GM12878 (cell line): ENCODE data around the gene PLA2G6. TPM values are rescaled to one million over a fixed set of nuclear protein-coding genes. Genes with fewer than 3 reads are reported as not detected.

ENCODE experiments used
- ATAC-seq: fragments of 200-7000 bp; cut with Tn5 transposase; 3 replicates; pipeline ENCODE4 v1.9.1; 2020; ENCODE audit warnings: mild to moderate bottlenecking, moderate library complexity
- BruUV-seq: library from RNA; stranded (reverse); fragments of 400-500 nt; replicated peaks from 2 replicates; lab custom pipeline; 2021; lab: Mats Ljungman, UMichigan
- CTCF ChIA-PET: fragments of 300-600 bp; sonication (Branson Sonifier 250); formaldehyde crosslinking; extraction: SDS; loops from one replicate; lab custom pipeline; 2021; ENCODE audit warnings: inconsistent platforms; lab: Yijun Ruan, JAX
- POLR2A ChIA-PET: fragments of 350-600 bp; formaldehyde crosslinking; extraction: SDS; loops from one replicate; lab custom pipeline; 2021; ENCODE audit warnings: inconsistent platforms; lab: Charles Lee
- RAD21 ChIA-PET: fragments of 300-600 bp; sonication (Branson Sonifier 250); formaldehyde crosslinking; loops from one replicate; lab custom pipeline; 2023; ENCODE audit warnings: antibody characterized with exemption; ENCODE audit not compliant: unreplicated experiment; lab: Charles Lee
- SMC1A ChIA-PET: fragments of 300-600 bp; sonication (Branson Sonifier 250); formaldehyde crosslinking; loops from one replicate; lab custom pipeline; 2023; ENCODE audit not compliant: unreplicated experiment, uncharacterized antibody; lab: Charles Lee
- DNase-seq: peaks from one replicate; pipeline ENCODE4 v3.0.0-alpha.2; 2011; ENCODE audit warnings: low read depth, low spot score
- FAIRE-seq: peaks from 3 replicates; lab custom pipeline; 2011; peaks lifted over from hg19 to GRCh38; lab: Jason Lieb, UNC
- H2AFZ ChIP-seq: 2 replicates; pipeline ENCODE4 v1.6.0; 2011; ENCODE audit warnings: low read depth, low read length, control low read depth; ENCODE audit not compliant: control insufficient read depth
- H3K27ac ChIP-seq: 2 replicates; pipeline ENCODE4 v1.5.1; 2011; ENCODE audit warnings: control low read depth; ENCODE audit not compliant: control insufficient read depth, insufficient read depth
- H3K27me3 ChIP-seq, 2 experiments: replicated peaks in 1 of 2; 2 replicates each; pipeline versions ENCODE4 v1.6.0 to v1.6.1; 2011; ENCODE audit warnings: low read length in 1 of 2; ENCODE audit not compliant: control insufficient read depth in 2 of 2, insufficient read depth in 2 of 2
- H3K36me3 ChIP-seq, 2 experiments: 2 replicates each; pipeline ENCODE4 v1.5.1; 2011; ENCODE audit warnings: low read length in 1 of 2; ENCODE audit not compliant: control insufficient read depth in 2 of 2, insufficient read depth in 2 of 2
- H3K4me1 ChIP-seq: 2 replicates; pipeline ENCODE4 v1.6.1; 2011; ENCODE audit warnings: mild to moderate bottlenecking, low read length, moderate library complexity, mixed read lengths; ENCODE audit not compliant: control insufficient read depth, insufficient read depth
- H3K4me2 ChIP-seq: 2 replicates; pipeline ENCODE4 v1.6.0; 2011; ENCODE audit warnings: control low read depth; ENCODE audit not compliant: control insufficient read depth, insufficient read depth
- H3K4me3 ChIP-seq: fragments of 200-600 bp; sonication (generic); 2 replicates; pipeline ENCODE4 v1.5.1; 2016
- H3K79me2 ChIP-seq: 2 replicates; pipeline ENCODE4 v1.6.0; 2011; ENCODE audit warnings: low read length; ENCODE audit not compliant: control insufficient read depth, insufficient read depth
- H3K9ac ChIP-seq: 2 replicates; pipeline ENCODE4 v1.8.0; 2011; ENCODE audit warnings: low read length, control low read depth, mixed read lengths; ENCODE audit not compliant: control insufficient read depth, insufficient read depth
- H3K9me3 ChIP-seq: replicated peaks from 3 replicates; pipeline ENCODE4 v1.5.1; 2011; ENCODE audit warnings: mild to moderate bottlenecking, low read length; ENCODE audit not compliant: control insufficient read depth, insufficient read depth
- H4K20me1 ChIP-seq: 2 replicates; pipeline ENCODE4 v1.6.0; 2011; ENCODE audit not compliant: control insufficient read depth, insufficient read depth
- CUX1 ChIP-seq: IDR thresholded peaks from 2 replicates; pipeline ENCODE4 v1.6.1; 2012; ENCODE audit warnings: improper control_type of control experiment, low read depth, low read length; ENCODE audit not compliant: insufficient replicate concordance
- HDGF ChIP-seq: fragments of 450-650 bp; IDR thresholded peaks from 2 replicates; pipeline ENCODE4 v1.6.1; 2016; ENCODE audit warnings: antibody characterized with exemption
- IKZF2 ChIP-seq, 2 experiments: fragments of 450-650 bp; IDR thresholded peaks; 2 replicates each; pipeline ENCODE4 v1.6.1; 2017; ENCODE audit warnings: mild to moderate bottlenecking in 2 of 2, moderate library complexity in 2 of 2
- RCOR1 ChIP-seq: conservative IDR thresholded peaks from 2 replicates; pipeline ENCODE4 v1.6.1; 2012; ENCODE audit warnings: low read depth, low read length, improper control_type of control experiment
- SIN3A ChIP-seq: IDR thresholded peaks from 2 replicates; pipeline ENCODE4 v1.6.1; 2012; ENCODE audit warnings: low read depth, low read length, improper control_type of control experiment
- SMAD1 ChIP-seq: fragments of 450-650 bp; IDR thresholded peaks from 2 replicates; pipeline ENCODE4 v1.6.1; 2018; ENCODE audit warnings: mild to moderate bottlenecking, low read depth; ENCODE audit not compliant: partially characterized antibody
- ZNF24 ChIP-seq: fragments of 450-650 bp; IDR thresholded peaks from 2 replicates; pipeline ENCODE4 v1.6.1; 2017; ENCODE audit warnings: antibody characterized with exemption, mild to moderate bottlenecking
- WGBS: methylation state at CpG from one replicate; pipeline ENCODE4 v1.1.6; 2016; ENCODE audit warnings: low lambda C conversion rate; ENCODE audit not compliant: insufficient replicate concordance, insufficient coverage; ENCODE audit errors: missing lambda C conversion rate; 5-methylcytosine and 5-hydroxymethylcytosine counted together
- in situ Hi-C: fragments of 300-500 bp; cut with MboI; formaldehyde crosslinking; loops from 9 replicates; pipeline ENCODE4 v1.14.3; 2018; ENCODE audit warnings: mixed read lengths
- intact Hi-C: fragments of 100-400 bp; cut with micrococcal nuclease; formaldehyde crosslinking; loops from one replicate; pipeline ENCODE4 v1.14.2; 2022; ENCODE audit not compliant: unreplicated experiment
- polyA plus RNA-seq, 11 experiments: library from polyadenylated mRNA; depleted of rRNA in 4 of 11; unstranded in 6 of 11; stranded (reverse) in 5 of 11; fragments of >200 nt; fragmentation: Nextera tagmentation in 4 of 11; fragmentation: Illumina TruSeq in 1 of 11; extraction: Ambion mirVana in 4 of 11; extraction: Trizol in 1 of 11; gene quantifications; 1 replicate in 1 of 11; 2 replicates in 10 of 11; pipeline versions ENCODE4 v1.2.1 to v1.2.3, GENCODE V29; 2011 to 2016; ENCODE audit warnings: inconsistent platforms in 2 of 11, missing spikeins in 2 of 11, low read depth in 1 of 11
- total RNA-seq, 4 experiments: library from RNA; depleted of rRNA in 3 of 4; stranded (reverse); fragments of >200 nt in 3 of 4; fragmentation: Illumina TruSeq in 1 of 4; extraction: Trizol in 1 of 4; gene quantifications; 2 replicates each; pipeline versions ENCODE4 v1.2.1 to v1.2.3, GENCODE V29; 2013 to 2021
- TF ChIP-seq, protein P1 (sequence below): fragments of 450-650 bp; IDR thresholded peaks from 2 replicates; pipeline ENCODE4 v1.6.1; 2018; ENCODE audit warnings: borderline replicate concordance, mild to moderate bottlenecking; ENCODE audit not compliant: partially characterized antibody

The PLA2G6 gene
- total and polyA plus RNA-seq, 10 of the 15 experiments (the other 5 are each of a cell fraction or from before 2014, with no cell fraction given) = 0.15 to 42.2 (median 15.8) TPM

DNA sequence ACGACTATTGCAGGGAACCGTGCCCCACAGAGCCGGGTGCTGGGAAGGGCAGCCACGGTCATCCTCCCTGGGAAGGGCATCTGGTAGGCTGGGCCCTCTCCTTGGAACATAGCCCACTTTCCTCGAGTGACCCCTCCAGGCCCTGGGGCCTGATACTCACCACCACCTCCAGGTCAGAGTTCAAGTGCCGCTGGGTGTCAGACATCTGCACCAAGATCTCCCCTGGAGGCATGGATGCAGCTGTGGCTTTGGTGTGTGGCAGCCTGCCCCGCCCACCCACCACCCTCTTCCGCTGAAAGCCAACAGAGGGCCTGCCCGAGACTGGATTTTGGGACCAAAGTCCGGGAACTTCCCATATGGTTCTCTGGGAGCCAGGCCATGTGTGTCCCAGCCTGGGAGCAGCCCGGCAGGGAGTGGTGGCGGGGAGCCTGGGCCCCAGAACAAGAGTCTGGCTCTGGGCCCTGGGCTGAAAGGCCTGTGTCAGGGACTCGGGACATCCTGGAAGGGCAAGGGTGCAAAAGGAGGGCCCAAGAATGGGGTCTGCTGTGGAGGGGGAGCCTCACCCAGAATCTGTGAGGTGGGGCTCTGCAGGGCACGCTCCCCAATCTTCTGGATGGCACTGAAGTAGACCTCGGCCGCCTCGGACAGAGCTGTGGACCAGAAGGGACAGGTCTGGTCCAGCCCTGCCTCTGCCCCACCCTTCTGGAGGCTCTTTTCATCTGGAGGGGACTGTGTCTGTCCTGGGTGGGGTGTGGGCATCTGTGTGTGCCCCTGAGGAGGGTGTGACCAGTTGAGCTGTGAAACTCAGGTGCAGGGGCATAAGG is 73.7 kb downstream of the PLA2G6 start:
- Histone ChIP-seq H3K79me2 (no peaks in the 10 kb centered on the region), H3K9me3 (no peaks in the 10 kb centered on the region), H3K9ac (no peak overlapping the region), H3K4me2 (no peak overlapping the region), H3K36me3 (no peaks in the 10 kb centered on the region), H3K4me3 (no peak overlapping the region), H3K27ac (no peak overlapping the region), H3K27me3 (no peaks in the 10 kb centered on the region), H2AFZ (no peak overlapping the region), H4K20me1 (no peaks in the 10 kb centered on the region), H3K4me1 (no peaks in the 10 kb centered on the region)
- ChIA-PET SMC1A (no interaction called here), POLR2A (interaction anchor here (0.6 kb wide), 1 partner anchor 63 kb away, joined by 3 read pairs; no protein-coding TSS in a partner anchor), CTCF (interaction anchor here (0.9 kb wide), 1 partner anchor 56 kb away, joined by 4 read pairs; no protein-coding TSS in a partner anchor), RAD21 (no interaction called here)
- BruUV-seq = no TSS peak
- in situ Hi-C loops = no loop called here
- FAIRE-seq = no peak
- intact Hi-C loops = no loop called here
- 61% methylated on average over 14 of the region's 17 CpGs for WGBS
- no peak for ATAC-seq
- TF ChIP-seq SIN3A (no peak), CUX1 (no peak), IKZF2 (IDR thresholded peaks at IDR 0.05) (no peak), HDGF (no peak), SMAD1 (no peak), RCOR1 (no peak), ZNF24 (no peak)
- TF ChIP-seq, protein P1, sequence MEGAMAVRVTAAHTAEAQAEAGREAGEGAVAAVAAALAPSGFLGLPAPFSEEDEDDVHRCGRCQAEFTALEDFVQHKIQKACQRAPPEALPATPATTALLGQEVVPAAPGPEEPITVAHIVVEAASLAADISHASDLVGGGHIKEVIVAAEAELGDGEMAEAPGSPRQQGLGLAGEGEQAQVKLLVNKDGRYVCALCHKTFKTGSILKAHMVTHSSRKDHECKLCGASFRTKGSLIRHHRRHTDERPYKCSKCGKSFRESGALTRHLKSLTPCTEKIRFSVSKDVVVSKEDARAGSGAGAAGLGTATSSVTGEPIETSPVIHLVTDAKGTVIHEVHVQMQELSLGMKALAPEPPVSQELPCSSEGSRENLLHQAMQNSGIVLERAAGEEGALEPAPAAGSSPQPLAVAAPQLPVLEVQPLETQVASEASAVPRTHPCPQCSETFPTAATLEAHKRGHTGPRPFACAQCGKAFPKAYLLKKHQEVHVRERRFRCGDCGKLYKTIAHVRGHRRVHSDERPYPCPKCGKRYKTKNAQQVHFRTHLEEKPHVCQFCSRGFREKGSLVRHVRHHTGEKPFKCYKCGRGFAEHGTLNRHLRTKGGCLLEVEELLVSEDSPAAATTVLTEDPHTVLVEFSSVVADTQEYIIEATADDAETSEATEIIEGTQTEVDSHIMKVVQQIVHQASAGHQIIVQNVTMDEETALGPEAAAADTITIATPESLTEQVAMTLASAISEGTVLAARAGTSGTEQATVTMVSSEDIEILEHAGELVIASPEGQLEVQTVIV = no peak
- no peak for DNase-seq
